Naive thymus-derived CD4-positive, alpha-beta T cell (primary cell): Measurements from ENCODE around the gene MNX1. TPM values are rescaled to one million over a fixed set of nuclear protein-coding genes. Genes with fewer than 3 reads are reported as not detected.

Experiments used
- ATAC-seq: fragments of 150-1000 bp; cut with Tn5 transposase; 2 replicates; pipeline ENCODE4 v1.10.0; 2021; ENCODE audit warnings: mild to moderate bottlenecking, moderate library complexity
- CTCF ChIA-PET: fragments of 350-600 bp; sonication (Branson Sonifier 250); formaldehyde crosslinking; loops from one replicate; lab custom pipeline; 2021; ENCODE audit warnings: antibody characterized with exemption; lab: Charles Lee
- POLR2A ChIA-PET: fragments of 350-600 bp; sonication (Branson Sonifier 250); formaldehyde crosslinking; loops from one replicate; lab custom pipeline; 2021; ENCODE audit warnings: antibody characterized with exemption, inconsistent platforms; lab: Charles Lee
- DNase-seq, 9 donors: peaks; one replicate each; pipeline versions ENCODE4 v3.0.0 to v3.0.0-alpha.2; 2020 to 2022; ENCODE audit warnings: mixed read lengths in 1 of 9
- H3K27ac ChIP-seq: one replicate; pipeline ENCODE4 v1.7.0; 2013; ENCODE audit warnings: mild to moderate bottlenecking, low read depth, low read length, moderate library complexity
- H3K27me3 ChIP-seq, 2 donors: one replicate each; pipeline ENCODE4 v1.7.0; 2013; ENCODE audit warnings: low read length in 2 of 2, mild to moderate bottlenecking in 2 of 2, moderate library complexity in 2 of 2; ENCODE audit not compliant: control insufficient read depth in 2 of 2, insufficient read depth in 2 of 2
- H3K36me3 ChIP-seq, 3 experiments: 1 replicate in 2 of 3; 2 replicates in 1 of 3; pipeline ENCODE4 v1.7.0; 2013; ENCODE audit warnings: low read length in 3 of 3, mild to moderate bottlenecking in 3 of 3, moderate library complexity in 1 of 3; ENCODE audit not compliant: insufficient read depth in 3 of 3, control insufficient read depth in 2 of 3
- H3K4me1 ChIP-seq, 2 donors: one replicate each; pipeline ENCODE4 v1.7.0; 2013; ENCODE audit warnings: low read length in 2 of 2, mild to moderate bottlenecking in 2 of 2, moderate library complexity in 1 of 2; ENCODE audit not compliant: control insufficient read depth in 2 of 2, insufficient read depth in 2 of 2
- H3K4me3 ChIP-seq: 2 replicates; pipeline ENCODE4 v1.7.0; 2013; ENCODE audit warnings: mild to moderate bottlenecking, low read length
- H3K9me3 ChIP-seq, 3 experiments: 1 replicate in 2 of 3; 2 replicates in 1 of 3; pipeline ENCODE4 v1.7.0; 2013; ENCODE audit warnings: low read length in 3 of 3; ENCODE audit not compliant: control insufficient read depth in 2 of 3
- H3K27ac Mint-ChIP-seq, 9 donors: one replicate each; pipeline ENCODE4 v1.8.0; 2020 to 2022; ENCODE audit warnings: mixed read lengths in 9 of 9, mild to moderate bottlenecking in 8 of 9, moderate library complexity in 5 of 9, inconsistent platforms in 2 of 9
- H3K27me3 Mint-ChIP-seq, 5 donors: one replicate each; pipeline ENCODE4 v1.8.0; 2021 to 2022; ENCODE audit warnings: mixed read lengths in 5 of 5, mild to moderate bottlenecking in 1 of 5
- H3K36me3 Mint-ChIP-seq, 5 donors: one replicate each; pipeline ENCODE4 v1.8.0; 2020 to 2022; ENCODE audit warnings: mixed read lengths in 5 of 5, mild to moderate bottlenecking in 3 of 5, inconsistent platforms in 1 of 5
- H3K4me1 Mint-ChIP-seq, 7 donors: one replicate each; pipeline ENCODE4 v1.8.0; 2020 to 2022; ENCODE audit warnings: mixed read lengths in 7 of 7, mild to moderate bottlenecking in 3 of 7, inconsistent platforms in 1 of 7
- H3K4me3 Mint-ChIP-seq, 10 donors: one replicate each; pipeline ENCODE4 v1.8.0; 2020 to 2022; ENCODE audit warnings: mild to moderate bottlenecking in 10 of 10, mixed read lengths in 10 of 10, moderate library complexity in 6 of 10, inconsistent platforms in 2 of 10
- H3K9me3 Mint-ChIP-seq, 11 donors: one replicate each; pipeline ENCODE4 v1.8.0; 2020 to 2022; ENCODE audit warnings: mixed read lengths in 11 of 11, mild to moderate bottlenecking in 4 of 11, inconsistent platforms in 1 of 11, moderate library complexity in 1 of 11
- intact Hi-C, 2 donors: fragments of 100-400 bp; cut with micrococcal nuclease; formaldehyde crosslinking; loops; one replicate each; pipeline ENCODE4 v1.15.1; 2023
- polyA plus RNA-seq, 2 donors: library from polyadenylated mRNA; unstranded; fragments of 300-500 nt; fragmentation: Illumina TruSeq; gene quantifications; one replicate each; pipeline ENCODE4 v1.2.3, GENCODE V29; 2021
- total RNA-seq, 6 experiments: library from RNA in 5 of 6; stranded (reverse) in 5 of 6; gene quantifications; 1 replicate in 5 of 6; 2 replicates in 1 of 6; pipeline ENCODE4 v1.2.3 and lab custom pipeline; 2021 to 2026

Gene MNX1
- total and polyA plus RNA-seq, 7 experiments from 2014 or later, result not detected

DNA sequence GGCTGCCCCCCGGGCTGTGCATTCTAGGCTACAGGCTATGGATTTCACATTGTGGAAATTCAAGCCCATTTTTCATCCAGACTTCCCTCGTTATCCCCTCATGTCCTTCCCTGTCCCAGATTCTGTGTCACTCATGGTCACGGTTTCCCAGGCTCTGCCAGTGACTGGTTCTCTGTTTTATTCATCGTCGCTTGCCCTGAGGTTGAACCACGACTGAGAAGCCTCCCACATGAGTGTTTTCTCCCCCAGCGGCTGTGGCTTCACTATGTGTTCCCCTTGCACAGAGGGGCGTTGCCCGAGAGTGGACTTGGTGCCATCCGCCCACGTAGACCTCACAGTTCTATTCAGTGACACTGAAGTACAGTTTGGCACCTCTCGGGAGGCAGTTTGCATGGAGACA lies 47.0 kb downstream of the MNX1 start:
- peaks cover 23 to 73% (median 30%) of the 10 kb centered on the region in 5 donors for H3K36me3 Mint-ChIP-seq
- CTCF ChIA-PET, result no interaction called here
- DNase-seq, result no peak
- H3K36me3 ChIP-seq, result peaks cover 2 to 96% (median 48%) of the 10 kb centered on the region in 3 experiments
- H3K27ac ChIP-seq, result no peak overlapping the region
- no peaks in the 10 kb centered on the region for H3K4me1 ChIP-seq
- H3K27ac Mint-ChIP-seq, result no peak overlapping the region
- POLR2A ChIA-PET, result no interaction called here
- H3K27me3 Mint-ChIP-seq, result no peaks in the 10 kb centered on the region
- H3K9me3 Mint-ChIP-seq, result no peaks in the 10 kb centered on the region
- intact Hi-C loops, result no loop called here
- H3K4me3 Mint-ChIP-seq, result no peak overlapping the region
- ATAC-seq, result no peak
- H3K4me1 Mint-ChIP-seq, result peaks cover 0 to 16% (median 0%) of the 10 kb centered on the region in 7 donors
- no peaks in the 10 kb centered on the region for H3K27me3 ChIP-seq
- no peak overlapping the region for H3K4me3 ChIP-seq
- H3K9me3 ChIP-seq, result no peaks in the 10 kb centered on the region

DNA sequence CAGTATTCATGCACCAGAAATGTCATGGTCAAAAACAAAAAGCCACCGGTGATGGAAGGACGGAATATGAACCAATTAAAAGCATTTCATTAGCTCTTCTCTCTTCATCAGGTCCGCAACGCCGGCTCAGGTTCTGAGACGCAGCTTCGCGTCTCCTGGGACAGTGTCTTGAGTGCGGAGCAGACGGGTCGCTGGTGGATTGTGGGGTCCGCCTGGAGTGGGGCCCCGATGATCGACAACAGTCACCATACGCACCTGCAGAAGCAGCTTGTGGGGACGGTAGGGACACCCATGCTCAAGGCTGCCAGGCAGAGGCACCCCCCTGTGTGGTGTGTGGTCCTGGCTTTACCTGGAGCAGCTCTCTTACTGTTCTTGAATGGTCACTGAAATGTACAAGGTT lies 47.6 kb downstream of the MNX1 start:
- Mint-ChIP-seq H3K27ac (no peak overlapping the region), H3K27me3 (no peaks in the 10 kb centered on the region), H3K36me3 (peaks cover 23 to 72% (median 32%) of the 10 kb centered on the region in 5 donors), H3K4me1 (peaks cover 0 to 16% (median 0%) of the 10 kb centered on the region in 7 donors), H3K4me3 (no peak overlapping the region), H3K9me3 (no peaks in the 10 kb centered on the region)
- intact Hi-C loops, result no loop called here
- ATAC-seq (no peak), DNase-seq (no peak)
- Histone ChIP-seq H3K27me3 (no peaks in the 10 kb centered on the region), H3K4me1 (no peaks in the 10 kb centered on the region), H3K4me3 (no peak overlapping the region), H3K9me3 (no peaks in the 10 kb centered on the region), H3K27ac (no peak overlapping the region), H3K36me3 (peaks cover 7 to 96% (median 53%) of the 10 kb centered on the region in 3 experiments)
- POLR2A ChIA-PET, result no interaction called here
- CTCF ChIA-PET, result no interaction called here

DNA sequence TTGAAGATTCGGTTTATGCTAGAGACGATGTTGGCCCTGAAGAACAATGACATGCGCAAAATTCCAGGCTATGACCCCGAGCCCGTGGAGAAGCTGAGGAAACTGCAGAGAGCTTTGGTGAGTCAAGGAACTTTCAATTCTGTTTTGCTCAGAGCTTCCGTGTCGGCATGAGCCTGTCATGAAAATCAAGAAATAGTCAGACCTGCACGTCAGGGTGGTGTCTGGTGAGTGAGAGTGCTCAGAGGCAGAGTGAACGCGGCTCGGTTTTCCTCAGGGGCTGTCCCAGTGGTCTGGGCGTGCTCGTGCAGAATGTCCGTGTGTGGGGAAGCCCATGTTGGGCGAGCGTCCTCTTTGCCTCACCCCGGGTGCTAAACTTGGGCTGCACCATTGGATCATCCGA lies 48.3 kb downstream of the MNX1 start:
- intact Hi-C loops, result no loop called here
- Mint-ChIP-seq H3K9me3 (no peaks in the 10 kb centered on the region), H3K36me3 (peaks cover 24 to 65% (median 32%) of the 10 kb centered on the region in 5 donors), H3K4me1 (peaks cover 0 to 16% (median 0%) of the 10 kb centered on the region in 7 donors), H3K4me3 (no peak overlapping the region), H3K27me3 (no peaks in the 10 kb centered on the region), H3K27ac (no peak overlapping the region)
- ATAC-seq, result no peak
- no peak overlapping the region for H3K4me3 ChIP-seq
- H3K9me3 ChIP-seq, result no peaks in the 10 kb centered on the region
- peaks cover 7 to 92% (median 50%) of the 10 kb centered on the region in 3 experiments for H3K36me3 ChIP-seq
- no peak overlapping the region for H3K27ac ChIP-seq
- H3K4me1 ChIP-seq, result no peaks in the 10 kb centered on the region
- no peaks in the 10 kb centered on the region for H3K27me3 ChIP-seq
- no peak for DNase-seq
- CTCF ChIA-PET, result no interaction called here
- POLR2A ChIA-PET, result no interaction called here

DNA sequence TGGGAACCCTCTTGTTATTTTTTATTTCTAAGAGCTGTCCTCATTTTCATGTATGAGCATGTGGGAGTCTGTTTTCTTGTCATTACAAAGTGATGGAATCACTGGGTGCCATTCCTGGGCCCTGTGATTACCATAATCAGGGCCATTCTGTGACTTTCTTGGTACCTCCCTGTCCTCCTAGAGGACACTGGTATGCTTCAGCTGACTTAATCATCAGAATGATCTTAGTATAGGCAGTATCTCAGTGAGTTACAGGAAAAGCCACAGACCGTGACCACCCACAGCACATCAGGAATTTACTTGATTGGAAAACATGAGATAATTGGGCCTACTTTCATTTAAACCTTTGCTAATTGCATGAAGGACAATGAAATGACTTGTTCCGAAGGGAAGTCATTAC lies 53.7 kb downstream of the MNX1 start:
- Mint-ChIP-seq H3K4me3 (no peak overlapping the region), H3K27ac (peak overlapping the region in 1 of 9 donors; percentile 25), H3K4me1 (peaks cover 9 to 21% (median 17%) of the 10 kb centered on the region in 7 donors), H3K27me3 (no peaks in the 10 kb centered on the region), H3K9me3 (no peaks in the 10 kb centered on the region), H3K36me3 (peaks cover 22 to 62% (median 26%) of the 10 kb centered on the region in 5 donors)
- DNase-seq (no peak), ATAC-seq (no peak)
- ChIA-PET POLR2A (no interaction called here), CTCF (interaction anchor here (1.4 kb wide), 1 partner anchor 13 kb away, joined by 3 read pairs; no protein-coding TSS in a partner anchor)
- Histone ChIP-seq H3K4me1 (no peaks in the 10 kb centered on the region), H3K36me3 (peaks cover 16 to 90% (median 35%) of the 10 kb centered on the region in 3 experiments), H3K9me3 (no peaks in the 10 kb centered on the region), H3K4me3 (no peak overlapping the region), H3K27me3 (no peaks in the 10 kb centered on the region), H3K27ac (no peak overlapping the region)
- intact Hi-C loops, result no loop called here

DNA sequence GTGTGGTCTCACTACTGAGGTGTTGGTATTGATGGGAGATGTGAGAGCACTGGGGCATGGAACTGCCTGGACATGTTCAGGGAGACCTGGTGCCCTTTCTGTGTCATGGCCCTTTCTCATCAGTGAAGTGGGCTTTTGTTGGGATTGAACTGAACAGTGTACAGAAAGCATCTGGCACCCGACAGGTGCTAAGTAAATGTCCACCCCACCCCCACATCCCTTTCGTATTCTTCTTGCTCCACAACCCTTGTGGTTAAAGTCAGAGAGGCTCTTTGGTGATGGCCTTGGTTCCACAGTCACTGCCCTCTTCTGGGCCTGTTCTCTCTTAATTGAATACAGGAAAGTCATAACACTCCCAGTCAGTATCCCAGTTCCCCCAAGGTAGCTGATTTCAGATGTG lies 55.5 kb downstream of the MNX1 start:
- H3K36me3 ChIP-seq, result peaks cover 16 to 74% (median 21%) of the 10 kb centered on the region in 3 experiments
- POLR2A ChIA-PET, result no interaction called here
- CTCF ChIA-PET, result no interaction called here
- Mint-ChIP-seq H3K4me1 (peaks cover 8 to 38% (median 32%) of the 10 kb centered on the region in 7 donors), H3K27ac (no peak overlapping the region), H3K27me3 (peaks cover 0 to 2% (median 0%) of the 10 kb centered on the region in 5 donors), H3K4me3 (no peak overlapping the region), H3K36me3 (peaks cover 7 to 45% (median 16%) of the 10 kb centered on the region in 5 donors), H3K9me3 (peaks cover 0 to 2% (median 0%) of the 10 kb centered on the region in 11 donors)
- DNase-seq (no peak), ATAC-seq (no peak)
- H3K4me1 ChIP-seq, result peaks cover 9 to 13% of the 10 kb centered on the region in 2 donors
- intact Hi-C loops, result no loop called here
- no peaks in the 10 kb centered on the region for H3K9me3 ChIP-seq
- no peak overlapping the region for H3K27ac ChIP-seq
- H3K4me3 ChIP-seq, result no peak overlapping the region
- no peaks in the 10 kb centered on the region for H3K27me3 ChIP-seq

Other genes starting within 250 kb of the MNX1 start
- gene LMBR1, start 117.5 kb downstream of the MNX1 start, total RNA-seq, result 100 to 1,000 TPM in 1 of 5 experiments, 10 to 100 TPM in 4; 56.0 to 101 (median 69.0) TPM
- gene LMBR1, start 117.5 kb downstream of the MNX1 start, polyA plus RNA-seq, result 10 to 100 TPM; 34.5 to 49.2 TPM
- gene NOM1, start 61.0 kb downstream of the MNX1 start, total RNA-seq, result 10 to 100 TPM; 28.1 to 40.7 (median 32.9) TPM
- gene NOM1, start 61.0 kb downstream of the MNX1 start, polyA plus RNA-seq, result 1 to 10 TPM; 4.2 to 7.9 TPM
- 10 to 100 TPM; 41.6 to 64.6 (median 54.9) TPM for gene UBE3C, start 128.3 kb upstream of the MNX1 start, total RNA-seq
- gene UBE3C, start 128.3 kb upstream of the MNX1 start, polyA plus RNA-seq, result 10 to 100 TPM; 21.3 to 31.1 TPM